Fibroblast of skin of left quadriceps (primary cell): ENCODE data around the gene UBE2B.

Source experiments
- DNase-seq, 2 experiments: peaks; one replicate each; pipeline ENCODE4 v3.0.0-alpha.2; 2013; ENCODE audit warnings: low read depth in 2 of 2

UBE2B gene

GRCh38 chr5:134437340-134437846, 66.0 kb downstream of the UBE2B start:
- no peak for DNase-seq

GRCh38 chr5:134437847-134438581, 66.6 kb downstream of the UBE2B start:
- peak in 1 of 2 experiments; percentile 33 for DNase-seq

DNA sequence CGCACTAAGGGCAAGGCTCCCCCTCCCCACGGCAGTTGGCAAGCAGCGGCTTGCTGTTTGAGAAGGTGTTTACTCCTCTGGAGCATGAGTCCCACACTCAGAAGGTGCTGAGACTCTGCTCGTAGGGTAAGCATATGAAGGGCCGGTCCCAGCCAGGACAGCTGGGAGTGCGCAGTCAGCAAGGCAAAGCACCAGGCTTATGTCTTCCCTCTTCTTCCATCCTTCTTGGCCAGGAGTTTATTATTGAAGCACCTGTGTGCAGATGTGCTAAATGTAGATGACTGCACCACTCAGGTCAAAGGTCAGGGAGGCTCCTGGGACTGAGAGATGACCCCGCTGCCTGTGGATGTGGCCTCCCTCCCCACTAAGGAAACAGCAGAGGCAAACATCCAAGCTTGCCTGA, 67.4 kb downstream of the UBE2B start:
- no peak for DNase-seq

DNA sequence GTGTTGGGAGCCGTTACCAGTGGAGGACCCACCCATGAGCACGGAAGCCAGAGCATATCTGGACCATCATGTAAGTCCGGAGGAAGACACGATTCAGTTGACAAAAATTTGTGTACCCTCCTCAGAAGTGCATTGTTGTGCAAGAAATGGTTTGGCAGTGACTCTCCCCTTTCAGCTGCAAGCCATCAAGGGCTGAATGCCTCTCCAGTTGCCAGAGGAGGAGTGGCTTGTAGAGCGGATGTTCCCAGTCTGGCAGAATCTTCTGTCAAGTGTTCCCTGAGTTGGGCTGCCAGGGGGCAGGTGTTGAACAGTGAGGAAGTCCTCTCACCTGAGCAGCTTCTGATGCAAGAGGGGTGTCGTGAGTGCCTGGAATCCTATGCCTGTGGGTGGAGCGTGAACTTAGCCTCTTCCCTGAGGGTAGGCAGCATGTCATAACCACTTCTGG, 67.9 kb downstream of the UBE2B start:
- DNase-seq: peak; percentile 87

DNA sequence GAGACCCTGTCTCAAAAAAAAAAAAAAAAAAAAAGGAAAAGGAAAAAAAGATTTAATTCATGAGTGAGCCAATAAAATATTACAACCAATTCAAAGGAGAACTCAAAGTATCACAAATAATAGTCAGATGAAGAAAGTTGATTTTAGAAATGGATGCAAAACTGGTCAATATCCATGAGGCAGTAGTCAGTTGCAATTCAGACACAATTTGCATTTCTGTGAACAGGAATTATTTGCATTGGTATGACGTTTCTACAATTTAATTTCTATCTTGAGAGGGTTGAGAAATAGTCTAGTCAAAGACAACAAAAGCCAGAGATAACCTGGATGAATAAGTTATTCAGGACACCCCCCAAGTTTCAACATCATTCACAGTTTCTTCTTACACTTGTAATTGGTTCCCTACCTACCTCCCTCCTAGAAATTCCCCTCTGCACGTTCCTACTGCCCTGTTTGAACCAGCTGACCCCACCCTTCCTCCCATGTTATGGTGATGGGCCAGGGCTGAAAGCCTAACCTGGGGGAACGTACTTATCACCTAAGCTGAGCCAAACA, 68.9 kb downstream of the UBE2B start:
- DNase-seq: no peak
